Measurements from ENCODE around the gene CAB39L. TPM values are rescaled to one million over a fixed set of nuclear protein-coding genes. Genes with fewer than 3 reads are reported as not detected.

The CAB39L gene
- total RNA-seq, 1 experiment from 2014 or later: 2.2 TPM

DNA sequence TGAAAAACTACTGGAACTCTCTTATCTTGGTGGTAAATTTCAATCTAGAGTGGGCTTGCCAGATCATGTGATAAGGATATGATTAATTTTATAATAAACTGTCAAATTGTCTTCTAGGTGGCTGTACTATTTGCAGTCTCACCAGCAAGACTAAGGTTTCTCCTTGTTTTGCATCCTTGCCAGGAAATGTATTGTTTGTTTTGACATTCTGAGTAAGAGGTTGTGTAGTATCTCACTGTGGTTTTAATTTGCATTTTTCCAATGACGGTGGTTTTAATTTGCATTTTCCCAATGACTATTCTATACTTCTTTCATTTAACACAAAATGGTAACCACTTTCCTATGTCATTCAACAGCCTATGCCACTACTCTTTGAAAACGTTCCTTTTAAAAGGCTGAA lies 2.0 kb downstream of the CAB39L start:
- peak; percentile 3 for DNase-seq (ENCODE audit: low read depth)

DNA sequence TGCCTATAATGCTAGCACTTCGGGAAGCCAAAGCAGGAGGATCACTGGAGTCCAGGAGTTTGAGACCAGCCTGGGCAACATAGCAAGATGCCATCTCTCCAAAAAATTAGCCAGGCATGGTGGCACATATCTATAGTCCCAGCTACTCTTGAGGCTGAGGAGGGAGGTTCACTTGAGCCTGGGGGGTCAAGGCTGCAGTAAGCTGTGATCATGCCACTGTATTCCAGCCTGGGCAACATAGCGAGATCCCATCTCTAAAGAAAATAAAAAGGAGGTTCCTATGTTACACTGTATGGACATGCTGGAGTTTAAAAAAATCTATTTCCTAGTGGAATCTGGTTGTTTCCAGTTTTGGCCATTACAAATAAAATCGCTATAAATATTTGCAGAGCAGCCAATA lies 2.6 kb downstream of the CAB39L start:
- DNase-seq (ENCODE audit: low read depth): no peak

DNA sequence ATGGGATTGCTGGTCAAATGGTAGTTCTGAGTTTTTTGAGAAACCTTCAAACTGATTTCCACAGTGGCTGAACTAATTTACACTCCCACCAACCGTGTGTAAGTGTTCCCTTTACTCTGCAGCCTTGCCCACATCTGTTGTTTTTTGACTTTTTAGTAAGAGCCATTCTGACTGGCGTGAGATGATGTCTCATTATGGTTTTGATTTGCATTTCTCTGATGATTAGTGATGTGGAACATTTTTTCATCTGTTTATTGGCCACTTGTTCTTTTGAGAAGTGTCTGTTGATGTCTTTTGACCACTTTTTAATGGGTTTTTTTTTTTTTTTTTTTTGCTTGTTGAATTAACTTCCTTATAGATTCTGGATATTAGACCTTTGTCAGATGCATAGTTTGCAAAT lies 4.3 kb downstream of the CAB39L start:
- no peak for DNase-seq (ENCODE audit: low read depth)

DNA sequence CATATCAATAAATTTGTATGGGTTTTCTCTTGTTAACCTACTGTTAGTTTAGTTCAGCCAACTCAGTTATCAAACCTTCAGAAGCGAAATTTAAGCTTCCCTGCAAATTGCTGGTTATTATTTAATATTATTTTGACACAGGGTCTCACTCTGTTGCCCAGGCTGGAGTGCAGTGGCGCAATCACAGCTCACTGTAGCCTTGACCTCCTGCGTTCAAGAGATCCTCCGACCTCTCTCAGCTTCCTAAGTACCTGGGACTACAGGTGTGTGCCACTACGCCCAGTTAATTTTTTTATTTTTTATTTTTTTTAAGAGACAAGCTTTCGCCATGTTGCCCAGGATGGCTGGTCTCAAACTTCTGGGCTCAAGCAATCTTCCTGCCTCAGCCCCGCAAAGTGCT lies 6.2 kb downstream of the CAB39L start:
- DNase-seq (ENCODE audit: low read depth): no peak

DNA sequence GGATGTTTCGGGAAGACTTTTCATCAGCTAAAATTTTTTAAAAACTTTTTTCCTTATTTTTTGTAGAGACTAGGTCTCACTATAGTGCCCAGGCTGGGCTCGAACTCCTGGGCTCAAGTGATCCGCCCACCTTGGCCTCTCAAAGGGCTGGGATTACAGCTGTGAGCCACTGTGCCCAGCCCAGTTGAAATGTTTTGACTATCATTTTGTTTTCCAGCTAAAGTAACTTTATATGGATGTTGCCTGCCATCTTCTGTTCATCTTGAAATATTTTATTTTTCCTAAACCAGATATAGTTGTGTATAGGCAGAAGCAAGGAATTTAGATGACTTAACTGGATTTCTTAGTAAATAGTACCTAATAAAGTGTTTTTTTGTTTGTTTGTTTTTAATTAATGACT lies 7.0 kb downstream of the CAB39L start:
- peak; percentile 3 for DNase-seq (ENCODE audit: low read depth)

DNA sequence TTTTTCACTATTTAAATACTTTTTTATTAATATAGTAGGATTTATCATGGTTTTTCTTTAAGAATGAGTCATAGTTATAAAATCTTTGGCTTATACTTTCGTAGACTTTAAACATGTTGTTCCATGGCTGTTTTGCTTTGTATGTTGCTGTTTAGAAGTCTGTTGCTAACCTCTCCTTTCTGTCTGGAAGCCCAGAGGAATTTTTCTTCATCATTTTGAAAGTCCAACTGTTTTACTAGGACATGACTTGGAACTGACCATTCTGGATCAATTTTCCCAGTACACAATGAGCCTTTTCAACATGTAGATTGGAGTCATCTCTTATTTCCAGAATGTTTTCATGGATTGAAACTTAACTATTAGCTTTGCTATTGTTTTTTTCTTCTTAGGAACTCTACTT lies 7.9 kb downstream of the CAB39L start:
- DNase-seq (ENCODE audit: low read depth): no peak

DNA sequence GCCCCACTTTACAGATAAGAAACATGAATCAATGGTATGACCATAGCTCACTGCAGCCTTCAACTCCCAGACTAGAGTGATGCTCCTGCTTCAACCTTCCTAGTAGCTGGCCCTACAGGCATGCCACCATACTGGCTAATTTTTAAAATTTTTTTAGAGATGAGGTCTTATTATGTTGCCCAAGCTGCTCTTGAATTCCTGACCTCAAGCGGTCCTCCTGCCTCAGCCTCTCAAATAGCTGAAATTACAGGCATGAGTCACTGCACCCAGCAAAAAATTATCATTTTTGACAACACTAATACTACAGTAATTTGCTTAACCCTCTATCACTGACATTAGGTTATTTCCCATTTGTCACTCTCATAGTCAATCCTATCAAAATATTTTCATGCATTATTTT lies 14.7 kb downstream of the CAB39L start:
- no peak for DNase-seq (ENCODE audit: low read depth)

DNA sequence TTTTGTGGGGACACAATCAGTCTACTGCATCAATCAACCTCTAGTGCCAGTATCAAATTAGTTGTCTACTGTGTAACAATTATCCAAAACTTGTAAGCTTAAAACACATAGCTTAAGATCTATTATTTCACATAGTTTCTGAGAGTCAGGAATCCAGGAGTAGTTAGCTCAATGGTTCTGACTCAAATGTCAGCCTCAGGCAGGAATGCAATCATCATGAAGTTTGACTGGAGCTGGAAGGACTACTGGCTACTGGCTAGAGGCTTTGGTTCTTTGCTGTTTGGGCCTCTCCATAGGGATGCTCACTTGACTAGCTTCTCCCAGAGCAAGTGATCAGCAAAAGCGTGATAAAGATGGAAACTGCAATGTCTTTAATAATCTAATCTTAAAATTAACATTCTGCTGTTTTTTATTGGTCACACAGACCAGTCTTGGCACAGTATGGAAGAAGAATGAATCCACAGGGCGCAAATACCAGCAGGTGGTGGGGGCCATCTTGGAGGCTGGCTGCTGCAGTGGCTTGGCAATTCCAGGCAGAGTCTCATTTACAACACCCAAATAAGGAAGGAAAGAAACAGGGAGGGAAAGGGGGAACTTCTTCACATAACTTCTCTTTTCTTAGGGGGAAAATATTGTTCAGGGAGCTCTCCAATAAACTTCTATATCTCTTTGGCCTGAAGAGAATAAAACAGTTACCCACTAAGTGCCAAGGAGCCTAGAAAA lies 15.7 kb downstream of the CAB39L start:
- no peak for DNase-seq (ENCODE audit: low read depth)

DNA sequence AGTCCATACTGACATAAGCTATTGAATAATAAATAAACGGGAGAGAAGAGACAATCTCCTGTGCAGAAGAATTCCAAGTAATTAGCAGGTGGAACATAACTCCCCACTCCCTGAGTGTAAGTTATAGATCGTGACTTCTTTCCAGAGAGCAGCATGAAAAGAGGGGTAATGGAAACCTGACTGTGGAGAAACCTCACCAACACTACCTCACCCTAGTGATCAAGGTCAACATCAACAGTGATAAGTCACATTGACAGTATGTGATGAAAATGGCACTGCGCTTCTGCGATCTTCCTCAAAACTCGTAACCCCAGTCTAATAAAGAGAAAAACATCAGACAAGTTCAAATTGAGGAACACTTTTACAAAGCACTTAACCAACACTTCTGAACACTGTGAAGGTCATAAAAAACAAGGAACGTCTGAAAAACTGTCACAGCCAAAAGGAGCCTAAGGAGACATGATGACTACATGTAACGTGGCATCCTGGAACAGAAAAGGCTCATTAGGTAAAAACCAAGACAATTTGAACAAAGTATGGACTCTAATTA lies 19.8 kb downstream of the CAB39L start:
- no peak for DNase-seq (ENCODE audit: low read depth)

DNA sequence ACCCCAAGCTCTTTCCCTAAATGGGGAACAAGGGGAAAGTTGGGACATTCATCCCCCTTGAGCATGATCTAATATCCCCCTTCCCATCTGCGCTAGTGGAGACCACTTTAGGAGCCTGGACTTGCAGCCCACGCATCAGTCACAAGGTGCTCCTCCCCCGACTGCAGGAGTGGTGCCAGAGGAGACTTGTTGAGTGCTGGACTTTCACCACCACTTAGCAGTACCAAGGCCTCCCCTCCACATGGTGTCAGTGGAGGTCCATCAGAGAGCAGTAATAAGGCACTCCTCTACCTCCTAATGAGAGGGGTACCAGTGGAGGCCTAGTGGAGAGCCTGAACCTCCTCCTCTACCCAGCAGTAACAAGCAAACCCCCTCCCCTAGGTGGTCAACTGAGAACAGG lies 22.5 kb downstream of the CAB39L start:
- peak; percentile 6 for DNase-seq (ENCODE audit: low read depth)

DNA sequence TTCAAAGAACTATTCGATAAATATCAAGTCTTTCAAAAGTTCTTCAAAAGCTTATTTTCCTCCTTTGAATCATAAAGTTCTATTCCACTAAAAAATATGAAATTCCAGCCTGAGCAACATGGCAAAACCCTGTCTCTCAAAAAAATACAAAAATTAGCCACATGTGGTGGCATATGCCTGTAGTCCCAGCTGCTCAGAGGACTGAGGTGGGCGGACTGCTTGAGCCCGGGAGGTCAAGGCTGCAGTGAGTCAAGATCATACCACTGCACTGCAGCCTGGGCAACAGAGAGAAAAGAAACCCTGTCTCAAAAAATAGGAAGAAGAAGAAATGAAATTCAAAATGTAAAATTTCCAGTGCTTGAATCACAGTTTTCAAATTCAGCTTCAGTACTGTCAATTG lies 24.6 kb downstream of the CAB39L start:
- DNase-seq (ENCODE audit: low read depth): peak; percentile 6

DNA sequence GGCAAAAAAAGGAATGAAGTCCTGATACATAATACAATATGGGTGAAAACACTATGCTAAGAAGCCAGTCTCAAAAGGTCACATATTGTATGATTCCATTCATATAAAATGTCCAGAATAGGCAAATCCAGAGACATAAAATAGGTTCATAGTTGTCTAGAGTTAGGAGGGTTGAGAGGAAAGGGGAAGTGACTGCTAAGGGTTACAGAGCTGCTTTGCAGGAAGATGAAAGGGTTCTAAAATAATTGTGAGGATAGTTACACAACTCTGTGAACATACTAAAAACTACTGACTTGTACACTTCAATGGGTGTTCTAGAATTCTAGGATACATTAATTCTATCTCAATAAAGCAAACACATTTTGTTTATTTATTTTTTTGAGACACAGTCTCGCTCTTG lies 25.7 kb downstream of the CAB39L start:
- DNase-seq (ENCODE audit: low read depth): no peak

DNA sequence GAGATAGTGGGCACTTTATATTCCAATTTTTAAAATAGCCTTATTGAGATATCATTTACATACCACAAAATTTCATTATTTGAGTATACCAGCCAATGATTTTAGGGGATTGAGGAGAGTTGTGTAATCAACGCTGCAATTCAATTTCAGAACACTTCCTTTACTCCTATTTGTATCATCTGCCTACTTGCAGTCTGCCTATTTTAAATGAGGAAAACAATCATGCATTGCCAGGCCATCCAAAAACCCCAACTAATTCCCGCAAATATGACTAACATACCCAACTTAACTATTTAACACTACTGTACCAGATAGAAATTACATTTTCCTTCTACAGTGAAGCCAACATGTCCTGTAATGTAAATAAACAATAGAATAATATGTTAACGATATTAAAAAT lies 26.7 kb downstream of the CAB39L start:
- DNase-seq (ENCODE audit: low read depth): no peak

DNA sequence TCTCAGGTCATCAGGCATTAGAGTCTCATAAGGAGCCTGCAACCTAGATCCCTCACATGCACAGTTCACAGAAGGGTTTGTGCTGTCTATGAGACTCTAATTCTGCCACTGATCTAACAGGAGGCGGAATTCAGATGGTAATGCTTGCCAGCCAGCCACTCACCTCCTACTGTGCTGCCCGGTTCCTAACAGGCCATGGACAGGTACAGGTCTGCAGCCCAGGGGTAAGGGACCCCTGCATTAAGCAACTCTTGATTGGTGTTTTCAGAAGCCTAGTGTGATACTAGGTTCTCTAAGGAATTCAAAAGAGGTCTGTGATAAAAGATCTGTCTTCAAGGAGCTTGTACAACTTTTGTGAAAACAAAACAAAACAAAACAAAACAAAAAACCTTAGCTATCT lies 31.1 kb downstream of the CAB39L start:
- DNase-seq (ENCODE audit: low read depth): no peak

DNA sequence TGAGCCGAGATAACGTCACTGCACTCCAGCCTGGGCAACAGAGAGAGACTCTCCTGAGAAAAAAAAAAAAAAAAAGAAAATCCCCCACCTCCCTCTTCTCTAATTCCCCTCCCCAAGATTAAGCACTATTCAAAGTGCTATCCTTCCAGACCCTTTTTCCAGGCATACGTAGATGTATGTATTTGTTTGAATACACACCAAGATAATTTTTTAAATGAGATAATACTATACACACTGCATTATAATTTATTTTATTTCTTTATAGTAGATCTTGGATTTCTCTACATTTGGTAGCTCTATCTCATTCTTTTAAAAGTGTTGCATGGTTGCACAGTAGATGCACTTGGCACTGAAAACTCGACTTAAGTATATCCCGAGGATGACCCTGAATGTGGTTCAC lies 32.5 kb downstream of the CAB39L start:
- no peak for DNase-seq (ENCODE audit: low read depth)

DNA sequence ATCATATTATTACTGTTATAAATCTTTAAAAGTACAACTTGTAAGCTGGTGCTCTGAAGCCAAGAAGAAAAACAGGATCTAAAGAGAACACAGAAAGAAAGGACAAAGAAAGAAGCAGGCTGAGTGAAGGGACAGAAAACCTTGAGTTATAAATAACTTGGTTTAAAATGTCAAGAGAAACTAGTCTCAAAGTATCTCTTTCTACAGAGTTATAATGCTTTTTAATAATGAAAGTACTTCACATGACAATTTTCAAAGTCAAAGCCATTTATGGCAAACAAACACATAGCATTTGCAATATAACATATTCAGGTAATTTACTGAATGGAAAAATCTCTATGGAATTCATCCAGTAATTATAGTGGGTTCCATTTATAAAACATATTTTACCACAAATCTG lies 33.4 kb downstream of the CAB39L start:
- no peak for DNase-seq (ENCODE audit: low read depth)

DNA sequence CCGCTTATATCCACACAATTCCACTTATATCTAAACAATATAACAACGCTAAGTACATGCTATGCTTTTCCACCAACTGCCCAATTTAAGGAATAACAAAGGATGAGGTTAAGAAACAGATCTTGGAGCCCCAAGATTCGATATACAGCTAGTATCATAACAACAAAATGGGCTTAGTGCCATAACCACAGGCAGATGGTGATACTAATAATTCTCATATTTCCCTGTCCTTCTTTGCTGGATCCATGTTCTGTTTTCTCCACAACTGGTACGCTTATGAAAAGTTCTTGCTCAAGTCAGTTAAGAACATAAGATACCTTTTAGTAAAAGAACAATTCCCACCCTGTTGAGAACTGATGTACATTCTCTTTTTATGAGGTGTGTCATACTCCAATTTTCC lies 33.9 kb downstream of the CAB39L start:
- no peak for DNase-seq (ENCODE audit: low read depth)

DNA sequence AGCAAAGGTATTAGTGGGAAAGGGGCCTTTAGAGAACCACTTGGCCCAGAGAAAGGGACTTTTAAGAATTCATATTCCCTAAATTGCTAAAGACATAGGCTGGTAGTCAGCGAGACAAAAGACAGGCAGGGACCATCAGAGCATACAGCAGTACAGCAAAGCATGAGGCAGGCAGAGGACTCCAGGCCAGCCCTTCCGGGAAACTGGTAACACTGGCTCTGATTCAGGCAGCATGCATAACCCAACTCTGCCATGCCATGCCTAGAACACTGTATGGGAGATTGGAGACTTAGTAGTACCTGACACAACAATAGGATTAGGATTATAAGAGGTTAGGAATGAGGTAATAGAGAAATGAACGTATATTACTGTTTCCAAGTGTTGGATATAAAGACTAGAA lies 34.9 kb downstream of the CAB39L start:
- peak; percentile 2 for DNase-seq (ENCODE audit: low read depth)

DNA sequence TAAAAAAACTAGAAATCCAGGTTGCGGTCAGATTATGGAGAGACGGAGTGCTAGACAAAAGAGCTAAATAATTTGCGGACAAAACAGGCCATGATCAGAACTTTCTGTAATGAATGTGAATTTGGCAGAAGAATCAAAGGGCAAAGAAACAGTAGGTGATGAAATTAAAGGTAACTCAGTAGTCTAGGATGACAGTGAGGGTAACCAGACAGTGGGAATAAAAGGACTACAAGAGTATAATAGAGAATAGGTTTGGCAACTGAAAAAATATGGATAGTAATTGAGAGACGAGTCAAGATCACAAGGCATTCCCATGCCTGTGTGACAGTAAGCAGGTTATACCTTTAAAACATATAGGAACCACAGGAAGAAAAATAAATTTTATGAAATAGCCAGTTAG lies 35.9 kb downstream of the CAB39L start:
- no peak for DNase-seq (ENCODE audit: low read depth)

DNA sequence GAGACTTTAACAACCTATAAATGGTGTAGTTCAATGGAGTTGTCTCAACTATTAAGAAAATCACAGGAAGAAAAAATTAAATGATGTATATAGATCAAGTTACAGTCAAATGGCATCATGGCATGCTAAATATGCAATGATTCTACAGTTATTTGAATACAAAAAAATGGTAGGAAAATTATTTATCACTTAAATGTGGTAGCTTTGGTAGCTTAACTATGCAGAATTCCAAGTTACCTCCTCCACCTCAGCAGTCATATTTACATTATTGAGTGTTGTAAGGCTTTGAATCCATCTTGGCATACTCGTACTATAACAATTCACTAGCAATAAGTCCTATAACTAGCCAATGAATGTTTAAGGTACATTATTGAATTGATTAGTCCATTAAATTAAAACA lies 36.8 kb downstream of the CAB39L start:
- no peak for DNase-seq (ENCODE audit: low read depth)

DNA sequence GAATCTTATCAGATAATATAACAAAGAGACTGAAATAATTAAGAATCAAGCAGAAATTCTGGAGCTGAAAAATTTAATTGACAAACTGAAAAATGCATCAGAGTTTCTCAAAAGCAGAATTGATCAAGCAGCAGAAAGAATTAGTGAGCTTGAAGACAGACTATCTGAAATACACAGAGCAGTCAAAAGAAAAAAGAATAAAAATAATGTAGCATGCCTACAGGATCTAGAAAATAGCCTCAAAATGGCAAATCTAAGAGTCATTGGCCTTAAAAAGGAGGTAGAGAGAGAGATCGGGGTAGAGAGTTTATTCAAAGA lies 39.2 kb downstream of the CAB39L start:
- no peak for DNase-seq (ENCODE audit: low read depth)

DNA sequence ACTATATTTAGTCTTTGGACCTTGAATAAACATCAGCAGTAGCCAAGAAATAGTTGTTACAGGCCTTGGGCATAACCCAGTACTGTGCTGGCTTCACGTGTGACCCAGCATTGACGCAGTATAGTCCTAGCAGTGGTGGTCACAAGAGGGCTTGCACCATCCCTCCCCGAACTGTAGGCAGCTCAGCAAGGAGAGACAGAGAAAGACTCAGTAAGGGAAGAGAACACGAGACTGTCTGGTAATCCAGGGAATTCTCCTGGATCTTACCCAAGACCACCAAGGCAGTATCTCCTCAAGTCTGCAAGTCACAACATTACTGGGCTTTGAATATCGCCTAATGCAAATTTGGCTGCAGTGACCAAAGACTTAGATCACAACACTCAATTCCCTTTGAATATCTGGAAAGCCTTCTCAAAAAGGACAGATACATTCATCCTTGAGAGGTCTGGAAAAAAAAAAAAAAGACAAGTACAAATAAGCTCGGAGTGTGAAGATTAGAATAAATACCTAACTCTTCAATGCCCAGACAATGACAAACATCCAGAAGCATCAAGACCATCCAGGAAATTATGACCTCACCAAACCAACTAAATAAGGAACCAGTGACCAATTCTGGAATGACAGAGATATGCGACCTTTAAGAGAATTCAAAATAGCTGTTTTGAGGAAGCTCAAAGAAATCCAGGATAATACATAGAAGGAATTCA lies 39.7 kb downstream of the CAB39L start:
- DNase-seq (ENCODE audit: low read depth): no peak

DNA sequence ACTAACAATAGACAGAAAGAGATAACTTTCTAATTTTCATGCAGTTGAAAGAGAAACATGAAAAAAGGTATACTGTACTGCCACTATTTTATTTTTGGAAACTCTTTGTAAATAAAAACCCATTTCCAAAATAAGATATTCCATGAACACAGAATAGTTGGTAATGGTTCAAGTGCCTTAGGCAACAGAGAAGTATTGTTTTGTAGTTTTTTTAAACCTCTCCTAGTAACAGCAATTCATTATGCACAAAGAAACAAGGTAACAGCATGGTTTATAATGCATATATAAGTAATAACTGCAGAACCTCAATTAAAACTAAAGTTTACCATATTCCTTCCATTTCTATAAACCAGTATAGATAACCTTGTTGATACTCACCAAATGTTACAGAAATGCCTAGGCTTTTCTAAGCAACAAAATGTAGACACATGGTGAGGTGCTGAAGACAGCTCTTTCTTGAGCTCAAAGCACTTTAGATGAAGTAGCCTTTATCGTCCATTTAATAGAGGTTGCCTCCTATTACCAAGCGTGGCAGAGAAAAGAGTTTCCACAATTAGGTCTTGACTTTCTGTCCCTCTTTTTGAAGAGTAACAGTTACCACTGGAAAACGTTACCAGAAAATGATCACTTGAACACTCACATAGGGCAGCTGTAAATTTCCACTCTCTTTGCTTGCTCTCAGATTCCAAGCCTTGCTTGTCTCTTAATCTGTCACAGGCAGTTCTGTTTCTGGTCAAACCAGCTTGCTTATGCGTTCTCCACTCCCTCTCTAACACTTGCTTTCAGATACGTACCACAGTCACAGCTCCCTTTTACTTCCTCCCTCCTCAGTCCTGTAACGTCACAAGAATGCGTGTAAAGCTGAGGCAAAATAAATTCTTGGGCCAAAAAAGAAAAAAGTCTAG lies 42.9 kb downstream of the CAB39L start:
- no peak for DNase-seq (ENCODE audit: low read depth)

All from Daoy (cell line).